LNCAP (cell line): ENCODE results near the gene DCLRE1C.
A peak's percentile ranks its signal among the peaks of the same experiment; 100 is the strongest.

ENCODE experiments used
- CTCF ChIP-seq: fragments of 450-650 bp; IDR thresholded peaks from 2 replicates; pipeline ENCODE4 v1.5.1; 2017; ENCODE audit warnings: mild to moderate bottlenecking

DCLRE1C gene

DNA sequence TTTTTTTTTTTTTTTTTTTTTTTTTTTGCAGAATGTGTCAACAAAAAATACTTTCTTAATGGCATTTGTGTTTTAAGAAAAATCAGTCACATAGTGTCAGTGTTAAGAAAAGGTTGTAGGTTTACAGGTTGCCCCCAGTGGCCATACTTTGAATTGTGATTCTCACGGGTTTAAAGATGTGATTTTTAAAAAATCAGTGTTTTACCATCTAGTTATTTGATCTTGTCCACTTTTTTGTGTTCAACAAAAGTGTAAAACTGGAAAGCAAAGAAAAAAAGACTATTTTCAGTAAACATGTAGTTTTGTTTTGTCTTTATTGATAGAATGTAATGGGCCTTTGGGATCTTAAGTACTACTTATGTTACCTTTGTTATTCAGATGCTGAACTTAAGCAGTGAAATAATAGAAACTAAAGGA lies 49.6 kb downstream of the DCLRE1C start:
- TF ChIP-seq CTCF, result peak; percentile 54

DNA sequence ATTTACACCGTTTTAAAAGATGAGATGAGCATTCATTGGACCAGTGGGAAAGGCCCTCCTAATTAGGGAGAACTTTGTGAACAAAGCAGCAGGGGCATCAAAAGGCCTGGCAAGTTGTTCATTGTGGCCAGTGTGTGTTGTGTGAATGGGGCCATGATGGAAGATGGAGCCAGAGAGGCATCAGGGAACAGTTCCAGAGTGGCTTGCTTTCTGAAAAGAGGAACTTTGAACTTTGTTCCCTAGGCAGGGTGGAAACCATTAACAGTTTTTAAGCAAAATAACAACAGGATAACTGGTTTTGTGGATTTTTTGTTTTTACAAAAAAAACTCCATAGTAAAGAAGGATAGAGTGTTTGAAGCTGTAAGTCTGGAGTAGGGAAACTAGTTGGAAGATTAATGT lies 62.7 kb downstream of the DCLRE1C start:
- no peak for TF ChIP-seq CTCF

DNA sequence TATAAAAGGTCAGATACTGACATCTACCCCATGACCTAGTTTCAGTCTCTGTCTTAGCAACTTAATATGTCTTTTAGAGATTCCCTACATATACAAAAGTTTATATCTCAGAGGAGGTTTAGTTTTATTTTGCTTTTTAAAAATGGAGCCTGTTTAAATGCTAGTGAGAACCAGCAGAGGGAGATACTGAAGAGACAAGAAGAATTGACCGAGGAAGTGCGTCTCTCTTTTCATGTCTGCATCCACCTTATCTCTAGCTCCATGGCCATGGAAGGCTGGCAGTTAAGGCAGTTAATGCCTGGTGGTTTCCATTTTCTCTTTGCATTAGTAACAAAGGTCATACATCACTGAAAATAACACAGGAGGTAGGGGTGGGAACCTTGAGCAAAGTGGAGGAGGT lies 64.6 kb downstream of the DCLRE1C start:
- no peak; the same call in 1 of the 2 replicates for TF ChIP-seq CTCF

DNA sequence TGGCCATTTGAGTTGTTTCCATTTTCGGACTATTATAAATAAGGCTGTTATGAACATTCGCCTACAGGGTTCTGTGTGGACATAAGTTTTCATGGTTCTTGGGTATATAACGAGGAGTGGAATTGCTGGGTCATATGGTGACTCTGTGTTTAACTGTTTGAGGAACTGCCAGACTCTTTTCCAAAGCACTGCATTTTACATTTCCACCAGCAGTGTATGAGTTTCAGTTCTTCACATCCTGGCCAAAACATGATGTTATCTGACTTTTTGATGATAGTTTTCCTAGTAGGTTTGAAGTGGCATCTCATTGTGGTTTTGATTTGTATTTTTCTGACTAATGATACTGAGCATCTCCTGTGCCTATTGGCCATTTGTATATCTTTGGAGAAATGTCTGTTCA lies 69.8 kb downstream of the DCLRE1C start:
- no peak for TF ChIP-seq CTCF

DNA sequence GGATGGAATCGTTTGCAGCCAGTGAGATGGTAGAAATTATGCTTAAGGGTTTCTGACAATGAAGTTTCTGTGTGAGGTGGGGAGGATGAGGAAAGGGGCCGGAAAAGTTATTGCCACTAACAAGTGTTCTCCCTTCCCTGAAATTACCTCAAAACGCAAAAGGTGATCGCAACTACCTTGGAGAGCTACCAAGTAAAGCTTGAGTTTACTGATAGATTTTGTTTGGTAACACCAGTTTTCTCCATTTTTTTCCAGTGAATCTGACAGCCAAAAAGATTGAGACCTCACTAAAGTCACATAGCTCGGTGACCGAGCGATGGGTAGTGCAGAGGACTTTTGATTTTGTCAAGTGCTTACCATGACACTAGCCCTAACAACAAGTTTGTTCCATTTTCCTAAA lies 73.7 kb downstream of the DCLRE1C start:
- no peak for TF ChIP-seq CTCF

DNA sequence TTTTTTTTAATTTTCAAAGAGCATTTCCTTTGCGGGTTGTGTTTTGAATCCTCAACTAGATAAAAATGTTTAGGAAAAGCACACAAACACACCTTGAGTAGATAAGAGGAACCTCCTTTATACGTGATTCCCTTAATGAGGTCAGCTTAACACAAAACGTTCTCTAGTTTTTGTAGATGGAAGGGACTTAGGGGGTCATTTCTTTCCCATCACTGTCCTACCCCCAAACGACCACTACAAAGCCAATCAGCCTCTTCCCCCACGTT lies 74.0 kb downstream of the DCLRE1C start:
- no peak for TF ChIP-seq CTCF

- no peak for TF ChIP-seq CTCF
Measured at GRCh38 chr10:14879124-14879927, 74.6 kb downstream of the DCLRE1C start.
